ENCODE measurements around the gene PTPRM. TPM values are rescaled to one million over a fixed set of nuclear protein-coding genes. Genes with fewer than 3 reads are reported as not detected.

The PTPRM gene
- total and polyA plus RNA-seq, 2 experiments from 2014 or later, result 1.6 to 5.3 TPM

GRCh38 chr18:8097399-8097798, 530.3 kb downstream of the PTPRM start:
- H3K27me3 ChIP-seq (ENCODE audit: insufficient read depth), result no peaks in the 10 kb centered on the region
- Mint-ChIP-seq H3K27ac (no peak overlapping the region), H3K4me3 (no peak overlapping the region), H3K9me3 (peaks cover 1% of the 10 kb centered on the region; the same call in 2 of the 3 replicates), H3K36me3 (ENCODE audit: low read depth) (peaks cover under 1% of the 10 kb centered on the region; the same call in 1 of the 3 replicates), H3K4me1 (no peaks in the 10 kb centered on the region), H3K27me3 (ENCODE audit: insufficient read depth, low read depth, poor library complexity) (peaks cover 2% of the 10 kb centered on the region)
- H3K27ac ChIP-seq (ENCODE audit: low read depth), result no peak overlapping the region
- no peaks in the 10 kb centered on the region for H4K20me1 ChIP-seq (replicated peaks; ENCODE audit: insufficient read depth)
- no peaks in the 10 kb centered on the region for H3K4me1 ChIP-seq (ENCODE audit: insufficient read depth)
- H3F3A ChIP-seq (replicated peaks; ENCODE audit: low read depth), result no peaks in the 10 kb centered on the region
- no peak overlapping the region for H3K4me3 ChIP-seq
- H2AFZ ChIP-seq, result no peak overlapping the region
- no peaks in the 10 kb centered on the region for H3K36me3 ChIP-seq (ENCODE audit: insufficient read depth)
- DNase-seq (ENCODE audit: low spot score) (no peak), ATAC-seq (no peak)
- no peaks in the 10 kb centered on the region for H3K79me2 ChIP-seq (replicated peaks; ENCODE audit: insufficient read depth)
- H3K9me2 ChIP-seq (ENCODE audit: insufficient read depth), result no peaks in the 10 kb centered on the region
- TF ChIP-seq ZNF462 (CRISPR knock-in tag; IDR thresholded peaks at IDR 0.05) (no peak), NANOG (IDR thresholded peaks at IDR 0.05; ENCODE audit: borderline replicate concordance) (no peak), ZNF331 (CRISPR knock-in tag; IDR thresholded peaks at IDR 0.05; ENCODE audit: low read depth) (no peak), REST (IDR thresholded peaks at IDR 0.05; ENCODE audit: unreplicated experiment) (no peak), STAT1 (IDR thresholded peaks at IDR 0.05; ENCODE audit: unreplicated experiment) (no peak), EZH2phosphoT487 (IDR thresholded peaks at IDR 0.05; ENCODE audit: unreplicated experiment) (no peak), ZNF114 (CRISPR knock-in tag; IDR thresholded peaks at IDR 0.05) (no peak), CREB1 (CRISPR knock-in tag; IDR thresholded peaks at IDR 0.05; ENCODE audit: low read depth) (no peak), EZH2 (IDR thresholded peaks at IDR 0.05; ENCODE audit: low read depth, unreplicated experiment) (no peak), JUNB (IDR thresholded peaks at IDR 0.05; ENCODE audit: unreplicated experiment) (no peak), POLR2AphosphoS5 (IDR thresholded peaks at IDR 0.05; ENCODE audit: low read depth) (no peak)
- H3K4me2 ChIP-seq, result no peak overlapping the region
